ENCODE results near the gene CLK2. TPM values are rescaled to one million over a fixed set of nuclear protein-coding genes. Genes with fewer than 3 reads are reported as not detected.
"Not testable (repeated sequence)": the region's sequence is repeated elsewhere in the genome, so short reads cannot be mapped to it uniquely, and the experiment has no call there.

CLK2 gene
- total RNA-seq, 1 experiment from 2014 or later = 43.9 TPM

- Histone ChIP-seq H3K9me2 (ENCODE audit: insufficient read depth) (no peaks in the 10 kb centered on the region), H3K9me3 (ENCODE audit: insufficient read depth, low read depth) (no peaks in the 10 kb centered on the region), H3K27ac (no peak overlapping the region), H4K20me1 (ENCODE audit: insufficient read depth) (no peaks in the 10 kb centered on the region), H3K4me3 (no peak overlapping the region), H3K4me1 (replicated peaks; ENCODE audit: insufficient read depth) (peaks cover 13% of the 10 kb centered on the region), H3F3A (ENCODE audit: insufficient read depth, low read depth) (peaks cover 24% of the 10 kb centered on the region), H3K27me3 (ENCODE audit: insufficient read depth, low read depth) (no peaks in the 10 kb centered on the region), H3K4me2 (no peak overlapping the region), H3K79me2 (ENCODE audit: low read depth) (peaks cover 11% of the 10 kb centered on the region), H3K36me3 (ENCODE audit: low read depth) (no peaks in the 10 kb centered on the region), H2AFZ (no peak overlapping the region)
- BruUV-seq (replicated peaks) = no TSS peak
- ChIA-PET CTCF (interaction anchor here (0.6 to 1.6 kb wide), 11 partner anchors 10 to 476 kb away, joined by 3 to 18 read pairs (median 5); partner anchors contain the start of genes CLK2 and THBS3), POLR2A (ENCODE audit: unreplicated experiment) (interaction anchor here (0.6 kb wide), 2 partner anchors 24 to 67 kb away, joined by 3 to 5 read pairs; no protein-coding TSS in a partner anchor)
- TF ChIP-seq CTCF (conservative IDR thresholded peaks at IDR 0.05) (peak; percentile 96), EZH2 (IDR thresholded peaks at IDR 0.05; ENCODE audit: low read depth) (no peak)
- intact Hi-C loops (cut with micrococcal nuclease; ENCODE audit: unreplicated experiment) = loop anchor here (2.0 to 10.0 kb wide), 2 partner anchors 74 to 254 kb away; no protein-coding TSS in a partner anchor
- DNase-seq = peak; percentile 70 to 88
Measured at GRCh38 chr1:155250633-155251449, 22.5 kb downstream of the CLK2 start.

GRCh38 chr1:155250246-155250632 is 23.1 kb downstream of the CLK2 start:
- H3K4me2 ChIP-seq = no peak overlapping the region
- H3K27ac ChIP-seq = no peak overlapping the region
- H4K20me1 ChIP-seq (ENCODE audit: insufficient read depth) = no peaks in the 10 kb centered on the region
- peaks cover 18% of the 10 kb centered on the region for H3K4me1 ChIP-seq (replicated peaks; ENCODE audit: insufficient read depth)
- H3F3A ChIP-seq (ENCODE audit: insufficient read depth, low read depth) = peaks cover 28% of the 10 kb centered on the region
- no TSS peak for BruUV-seq (replicated peaks)
- no peaks in the 10 kb centered on the region for H3K27me3 ChIP-seq (ENCODE audit: insufficient read depth, low read depth)
- H3K4me3 ChIP-seq = no peak overlapping the region
- no peaks in the 10 kb centered on the region for H3K9me3 ChIP-seq (ENCODE audit: insufficient read depth, low read depth)
- H2AFZ ChIP-seq = no peak overlapping the region
- no peak for DNase-seq
- intact Hi-C loops (cut with micrococcal nuclease; ENCODE audit: unreplicated experiment) = loop anchor here (2.0 to 10.0 kb wide), 2 partner anchors 75 to 255 kb away; no protein-coding TSS in a partner anchor
- ChIA-PET CTCF (interaction anchor here (0.6 to 1.6 kb wide), 4 partner anchors 23 to 1718 kb away, joined by 3 to 12 read pairs (median 4); partner anchors contain the start of gene CLK2), POLR2A (ENCODE audit: unreplicated experiment) (interaction anchor here (0.6 kb wide), 1 partner anchor 26 kb away, joined by 10 read pairs; no protein-coding TSS in a partner anchor)
- TF ChIP-seq EZH2 (IDR thresholded peaks at IDR 0.05; ENCODE audit: low read depth) (no peak), CTCF (conservative IDR thresholded peaks at IDR 0.05) (no peak)
- H3K79me2 ChIP-seq (ENCODE audit: low read depth) = peaks cover 11% of the 10 kb centered on the region
- H3K9me2 ChIP-seq (ENCODE audit: insufficient read depth) = no peaks in the 10 kb centered on the region
- no peaks in the 10 kb centered on the region for H3K36me3 ChIP-seq (ENCODE audit: low read depth)

GRCh38 chr1:155247667-155248553 is 25.4 kb downstream of the CLK2 start:
- Histone ChIP-seq H2AFZ (no peak overlapping the region), H3K4me2 (no peak overlapping the region), H3F3A (ENCODE audit: insufficient read depth, low read depth) (peaks cover 45% of the 10 kb centered on the region), H3K9me3 (ENCODE audit: insufficient read depth, low read depth) (no peaks in the 10 kb centered on the region), H3K4me3 (no peak overlapping the region), H3K79me2 (ENCODE audit: low read depth) (0 out of 2 replicates have a peak, but pooled peaks cover 6% of the 10 kb centered on the region), H3K27me3 (ENCODE audit: insufficient read depth, low read depth) (no peaks in the 10 kb centered on the region), H3K9me2 (ENCODE audit: insufficient read depth) (no peaks in the 10 kb centered on the region), H3K4me1 (replicated peaks; ENCODE audit: insufficient read depth) (peaks cover 15% of the 10 kb centered on the region), H4K20me1 (ENCODE audit: insufficient read depth) (no peaks in the 10 kb centered on the region), H3K36me3 (ENCODE audit: low read depth) (no peaks in the 10 kb centered on the region), H3K27ac (no peak overlapping the region)
- intact Hi-C loops (cut with micrococcal nuclease; ENCODE audit: unreplicated experiment) = no loop called here
- POLR2A ChIA-PET (ENCODE audit: unreplicated experiment) = no interaction called here
- no TSS peak for BruUV-seq (replicated peaks)
- no peak for TF ChIP-seq CTCF (conservative IDR thresholded peaks at IDR 0.05)
- DNase-seq = no peak
- CTCF ChIA-PET = no interaction called here

GRCh38 chr1:155246796-155247195 is 26.5 kb downstream of the CLK2 start:
- H3K79me2 ChIP-seq (ENCODE audit: low read depth); BruUV-seq (replicated peaks); CTCF ChIA-PET; H2AFZ ChIP-seq; H3K4me2 ChIP-seq; H3K27me3 ChIP-seq (ENCODE audit: insufficient read depth, low read depth); H3K9me2 ChIP-seq (ENCODE audit: insufficient read depth); intact Hi-C loops (cut with micrococcal nuclease; ENCODE audit: unreplicated experiment); H3K36me3 ChIP-seq (ENCODE audit: low read depth); H3K27ac ChIP-seq; H3K4me3 ChIP-seq; H3K9me3 ChIP-seq (ENCODE audit: insufficient read depth, low read depth); H4K20me1 ChIP-seq (ENCODE audit: insufficient read depth); DNase-seq: not testable (repeated sequence)
- Histone ChIP-seq H3F3A (ENCODE audit: insufficient read depth, low read depth) (peaks cover 46% of the 10 kb centered on the region), H3K4me1 (replicated peaks; ENCODE audit: insufficient read depth) (peaks cover 20% of the 10 kb centered on the region)
- POLR2A ChIA-PET (ENCODE audit: unreplicated experiment) = interaction anchor here (0.6 kb wide), 1 partner anchor 17 kb away, joined by 3 read pairs; no protein-coding TSS in a partner anchor
